Transverse colon (tissue), 4 donors: ENCODE results near the gene ZDHHC18.

ENCODE experiments used
- POLR2AphosphoS5 ChIP-seq, 3 donors: sonication (generic); formaldehyde crosslinking; IDR thresholded peaks; one replicate each; pipeline ENCODE4 v1.6.1; 2016; ENCODE audit warnings: antibody characterized with exemption in 3 of 3
- TF ChIP-seq, protein P1 (sequence below), 5 experiments: fragments of 200-600 bp in 3 of 5; fragments of 450-650 bp in 2 of 5; sonication (generic) in 3 of 5; IDR thresholded peaks; 1 replicate in 2 of 5; 2 replicates in 3 of 5; pipeline ENCODE4 v1.5.1; 2016 to 2017; ENCODE audit warnings: antibody characterized with exemption in 5 of 5, inconsistent platforms in 3 of 5, mild to moderate bottlenecking in 2 of 5, moderate library complexity in 1 of 5

DNA sequence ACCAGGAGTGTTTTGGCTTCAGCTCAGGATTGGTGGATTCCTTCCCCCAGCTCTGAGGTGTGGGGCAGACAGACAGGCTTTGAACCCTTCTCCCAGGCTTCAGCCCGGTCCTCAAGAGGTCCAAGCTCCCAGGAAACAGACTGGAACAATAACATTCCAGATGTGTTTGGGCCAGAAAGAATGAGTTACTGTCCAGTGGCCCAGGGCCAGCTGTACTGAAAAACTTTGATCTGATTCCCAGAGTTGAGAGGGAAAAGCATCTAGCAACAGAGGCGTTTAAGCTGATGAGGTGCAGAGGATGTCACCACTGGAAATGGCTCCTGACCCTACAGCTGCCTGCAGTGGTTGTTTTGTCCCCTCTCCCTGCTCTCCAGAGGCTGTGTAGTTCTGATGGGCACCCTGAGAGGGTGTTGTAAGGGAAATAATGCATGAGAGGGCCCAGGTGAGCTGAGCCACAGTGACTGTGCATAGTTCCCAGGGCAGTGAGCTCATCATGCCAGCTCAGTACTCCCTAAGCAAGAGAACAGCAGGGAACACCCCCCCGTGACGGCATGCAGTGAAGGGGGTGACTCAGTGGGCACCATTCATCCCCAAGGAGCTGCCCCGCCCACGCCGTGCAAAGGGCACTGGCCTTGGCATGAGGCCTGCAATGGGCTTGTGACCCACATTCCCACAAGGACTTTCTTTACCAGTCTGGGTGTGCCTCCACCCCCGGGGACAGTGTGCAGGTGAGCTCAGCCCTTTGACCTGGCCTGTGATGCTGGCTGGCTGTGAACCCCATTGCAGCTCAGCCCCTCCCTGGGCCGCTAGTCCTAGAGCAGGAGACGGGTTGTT, 22.7 kb downstream of the ZDHHC18 start:
- TF ChIP-seq, protein P1, sequence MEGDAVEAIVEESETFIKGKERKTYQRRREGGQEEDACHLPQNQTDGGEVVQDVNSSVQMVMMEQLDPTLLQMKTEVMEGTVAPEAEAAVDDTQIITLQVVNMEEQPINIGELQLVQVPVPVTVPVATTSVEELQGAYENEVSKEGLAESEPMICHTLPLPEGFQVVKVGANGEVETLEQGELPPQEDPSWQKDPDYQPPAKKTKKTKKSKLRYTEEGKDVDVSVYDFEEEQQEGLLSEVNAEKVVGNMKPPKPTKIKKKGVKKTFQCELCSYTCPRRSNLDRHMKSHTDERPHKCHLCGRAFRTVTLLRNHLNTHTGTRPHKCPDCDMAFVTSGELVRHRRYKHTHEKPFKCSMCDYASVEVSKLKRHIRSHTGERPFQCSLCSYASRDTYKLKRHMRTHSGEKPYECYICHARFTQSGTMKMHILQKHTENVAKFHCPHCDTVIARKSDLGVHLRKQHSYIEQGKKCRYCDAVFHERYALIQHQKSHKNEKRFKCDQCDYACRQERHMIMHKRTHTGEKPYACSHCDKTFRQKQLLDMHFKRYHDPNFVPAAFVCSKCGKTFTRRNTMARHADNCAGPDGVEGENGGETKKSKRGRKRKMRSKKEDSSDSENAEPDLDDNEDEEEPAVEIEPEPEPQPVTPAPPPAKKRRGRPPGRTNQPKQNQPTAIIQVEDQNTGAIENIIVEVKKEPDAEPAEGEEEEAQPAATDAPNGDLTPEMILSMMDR (IDR thresholded peaks at IDR 0.05) = peak in 1 of 5 experiments; percentile 25
- peak; percentile 56 to 88 (median 68) for TF ChIP-seq POLR2AphosphoS5 (IDR thresholded peaks at IDR 0.05)
